DMS114 treated with DMSO at 0.1 percent for 48 hours (cell line): Measurements from ENCODE around the gene MPHOSPH10.
"Not testable (repeated sequence)": the region's sequence is repeated elsewhere in the genome, so short reads cannot be mapped to it uniquely, and the experiment has no call there.

Source experiments
- DNase-seq: peaks from one replicate; lab custom pipeline; 2025; ENCODE audit not compliant: unreplicated experiment; lab: John Stamatoyannopoulos, UW

The MPHOSPH10 gene

DNA sequence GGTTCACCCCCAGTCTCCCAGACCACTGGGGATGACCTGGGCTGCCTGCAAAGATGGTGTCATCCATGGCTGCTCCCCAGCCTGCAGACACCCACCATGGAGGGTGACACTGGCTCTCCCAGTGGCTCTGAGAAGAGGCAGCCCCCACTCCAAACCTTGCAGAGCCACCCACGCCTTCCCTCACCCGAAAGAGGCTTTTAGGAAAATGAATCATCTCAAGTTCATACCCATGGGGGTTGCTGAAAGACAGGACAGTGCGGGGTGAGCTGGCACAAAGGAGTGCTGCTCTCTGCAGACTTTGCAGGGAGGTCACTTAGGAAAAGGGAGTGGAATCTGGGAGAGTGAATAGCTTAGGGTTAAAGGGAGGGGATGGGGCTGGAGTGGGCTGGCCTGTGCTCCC, 36.4 kb downstream of the MPHOSPH10 start:
- no peak for DNase-seq

DNA sequence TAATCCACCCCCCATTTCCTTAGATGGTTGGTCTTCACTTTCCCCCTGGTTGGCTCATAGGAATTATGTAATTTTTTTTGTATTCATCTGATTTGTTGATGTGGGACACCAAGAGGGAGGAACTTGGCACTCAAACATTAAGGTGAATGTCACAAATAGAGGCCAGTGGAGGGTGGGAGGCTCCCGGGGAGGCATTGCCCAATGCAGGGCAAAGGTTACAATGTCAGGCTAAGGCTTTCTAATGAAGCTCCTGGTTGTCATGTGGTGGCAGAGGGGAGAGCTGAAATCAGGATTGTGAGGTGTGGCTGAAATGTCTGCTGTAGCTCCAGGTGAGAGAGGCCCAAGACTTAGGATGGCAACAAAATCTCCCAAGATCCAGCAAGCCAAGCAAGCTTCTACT, 42.7 kb downstream of the MPHOSPH10 start:
- no peak for DNase-seq

DNA sequence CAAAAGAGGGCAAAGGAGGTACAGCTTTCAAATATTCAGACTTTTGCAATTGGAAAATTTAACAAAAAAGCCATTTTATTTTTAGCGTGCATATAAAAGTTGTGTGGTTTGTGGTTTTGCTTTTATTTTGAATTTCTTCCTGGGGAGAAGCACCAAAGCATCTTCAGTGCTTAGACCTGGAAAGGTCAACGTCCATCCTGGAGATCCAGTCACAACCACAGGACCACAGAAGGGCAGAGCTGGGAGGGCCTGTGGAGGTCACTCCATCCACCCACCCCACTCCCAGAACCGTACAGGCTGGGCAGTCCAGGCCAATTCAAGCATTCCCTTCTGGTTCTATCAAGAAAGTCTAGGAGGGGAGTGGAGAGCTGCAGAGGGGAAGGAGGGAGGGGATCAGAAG, 43.8 kb downstream of the MPHOSPH10 start:
- no peak for DNase-seq

DNA sequence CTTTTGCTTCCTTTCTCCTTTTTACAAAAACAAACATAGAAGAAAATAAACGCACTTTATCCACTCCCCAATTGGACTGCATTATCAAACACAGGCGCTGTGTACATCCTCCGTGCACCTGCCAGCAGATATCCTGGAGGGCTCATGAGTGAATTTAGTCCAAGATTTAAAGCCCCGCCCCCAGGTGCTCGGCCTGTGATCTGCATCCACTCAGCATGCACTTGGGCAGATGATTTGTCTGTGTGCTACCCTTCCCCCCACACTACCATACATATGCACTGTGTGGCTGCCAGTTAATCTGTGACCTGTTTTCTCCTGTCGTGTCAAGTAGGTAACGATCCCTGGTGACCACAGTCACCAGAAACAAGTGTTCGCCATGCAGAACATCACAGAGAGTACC, 48.4 kb downstream of the MPHOSPH10 start:
- DNase-seq = not testable (repeated sequence)

DNA sequence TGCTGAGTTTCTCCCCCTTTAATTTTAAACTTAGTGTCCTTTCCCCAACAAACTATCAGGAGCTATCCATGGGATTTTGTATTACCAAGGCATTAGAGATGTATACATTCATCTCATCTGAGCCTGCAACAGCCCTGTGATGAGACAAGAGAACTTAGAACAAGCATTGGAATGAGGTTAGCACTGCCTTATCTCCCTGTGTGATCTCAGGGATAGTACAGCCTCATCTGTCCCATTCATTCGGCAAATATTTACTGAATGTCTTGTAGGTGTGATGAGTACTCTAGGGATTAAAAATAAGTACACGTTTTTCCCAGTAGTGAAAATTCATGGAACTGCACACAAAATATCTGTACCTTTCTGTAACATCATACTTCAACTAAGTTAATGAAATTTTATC, 50.9 kb downstream of the MPHOSPH10 start:
- DNase-seq = no peak

DNA sequence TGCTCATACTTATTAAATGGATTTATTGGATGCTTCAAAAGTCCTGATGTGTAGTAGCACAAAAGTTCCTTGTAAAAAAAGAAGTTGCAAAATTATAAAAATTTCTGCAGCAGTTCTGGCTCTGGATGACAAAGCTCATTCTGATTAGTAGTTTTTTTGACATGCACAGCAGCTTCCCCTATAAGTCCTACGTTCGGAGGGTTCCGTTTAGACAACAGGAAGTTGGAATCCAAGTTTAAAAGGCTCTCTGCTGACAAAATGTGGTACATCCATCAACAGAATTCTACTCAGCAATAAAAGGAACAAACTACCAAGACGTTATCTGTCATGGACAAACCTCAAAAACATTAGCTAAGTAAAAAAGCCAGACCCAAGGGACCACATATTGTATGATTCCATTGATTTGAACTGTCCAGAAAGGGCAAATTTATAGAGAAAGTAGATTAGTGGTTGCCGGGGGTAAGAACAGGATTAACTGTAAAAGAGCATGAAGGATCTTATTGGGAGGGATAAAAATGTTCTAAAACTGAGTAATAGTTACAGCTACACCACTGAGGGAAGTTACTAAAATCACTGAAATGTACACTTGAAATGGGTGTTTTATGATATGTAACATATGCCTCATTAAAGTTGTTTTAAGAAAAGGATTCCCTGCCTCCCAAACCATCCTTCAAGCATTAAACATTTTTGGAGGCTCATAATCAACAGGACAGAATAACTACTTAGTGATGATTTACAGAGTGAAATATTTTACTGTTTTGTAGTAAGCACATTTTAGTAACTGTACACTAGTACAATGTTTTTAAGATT, 53.1 kb downstream of the MPHOSPH10 start:
- not testable (repeated sequence) for DNase-seq

DNA sequence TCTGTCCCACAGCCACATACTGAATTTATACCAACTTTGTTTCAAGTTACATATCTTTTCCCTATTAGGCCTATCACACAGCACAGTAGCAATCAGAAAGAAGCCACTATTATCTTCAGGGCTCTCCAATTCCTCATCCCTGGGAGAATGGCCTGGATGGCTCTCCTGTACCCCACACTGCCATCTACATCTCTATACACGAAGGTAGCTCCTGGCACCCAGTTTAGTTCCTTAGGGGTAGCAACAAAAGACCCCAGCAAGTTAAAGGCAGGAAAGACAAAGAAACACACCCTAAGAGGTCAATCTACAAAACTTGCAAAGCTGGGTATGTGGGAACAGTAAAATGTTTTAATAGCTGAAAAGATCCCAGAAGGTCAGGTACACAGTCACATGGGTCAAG, 56.5 kb downstream of the MPHOSPH10 start:
- no peak for DNase-seq

DNA sequence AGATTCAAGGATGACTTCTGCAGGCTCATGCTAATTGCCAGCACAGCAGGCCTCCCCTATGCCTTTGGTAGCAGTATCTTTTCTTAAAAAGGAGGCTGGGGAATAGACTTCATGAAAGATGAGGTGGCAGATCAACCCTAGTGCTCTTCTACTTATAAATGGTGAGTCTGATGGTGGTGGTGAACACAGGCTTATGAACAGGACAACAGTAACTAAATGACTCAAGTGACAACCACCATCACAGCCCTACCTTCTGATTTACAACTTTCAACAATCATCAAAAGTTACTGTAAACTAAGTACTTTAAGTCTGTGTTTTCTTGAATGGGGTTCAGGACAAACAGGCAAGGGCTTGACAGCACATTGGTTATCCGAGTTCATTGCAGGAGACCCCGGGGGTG, 57.2 kb downstream of the MPHOSPH10 start:
- DNase-seq = no peak

DNA sequence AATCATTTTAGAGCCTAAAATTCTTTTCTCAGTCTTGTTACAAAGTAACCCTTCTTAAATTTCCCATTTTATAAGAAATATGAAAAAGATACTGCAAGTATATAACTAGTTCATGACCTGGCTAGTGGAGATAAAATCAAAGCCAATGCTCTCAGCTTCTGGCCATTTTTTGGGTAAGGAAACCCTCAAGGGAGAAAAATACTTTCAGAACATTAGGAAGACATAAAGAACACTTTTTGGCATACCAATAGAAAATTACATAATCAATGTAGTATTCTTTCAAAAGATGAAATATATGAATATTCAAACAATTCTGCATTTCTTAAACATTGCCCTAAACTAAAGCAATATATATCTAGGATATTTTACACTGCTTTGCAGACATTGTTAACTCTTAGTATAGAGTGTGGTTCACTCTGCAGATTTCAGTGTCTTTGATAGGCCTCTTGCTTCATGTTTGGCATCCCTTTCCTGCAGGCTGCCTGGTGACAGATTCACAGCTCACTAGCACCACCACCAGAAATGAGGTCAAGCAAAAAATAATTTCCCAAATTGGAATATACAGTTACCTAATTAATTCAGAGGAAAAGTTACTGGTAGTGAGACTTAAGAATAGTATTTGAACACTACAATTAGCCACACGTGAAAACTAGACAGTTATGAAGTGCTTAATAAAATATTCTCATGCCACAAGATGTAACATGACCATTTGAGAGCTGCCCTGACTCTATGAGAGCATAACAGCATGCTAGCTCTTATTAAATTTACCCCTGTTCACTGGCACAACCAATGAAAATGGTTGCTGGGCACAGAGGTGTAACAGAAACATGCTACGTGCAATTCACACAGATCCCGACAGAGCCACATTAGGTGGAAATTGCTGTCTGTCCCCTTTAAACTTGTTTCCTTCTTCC, 60.5 kb downstream of the MPHOSPH10 start:
- DNase-seq = peak; percentile 12

DNA sequence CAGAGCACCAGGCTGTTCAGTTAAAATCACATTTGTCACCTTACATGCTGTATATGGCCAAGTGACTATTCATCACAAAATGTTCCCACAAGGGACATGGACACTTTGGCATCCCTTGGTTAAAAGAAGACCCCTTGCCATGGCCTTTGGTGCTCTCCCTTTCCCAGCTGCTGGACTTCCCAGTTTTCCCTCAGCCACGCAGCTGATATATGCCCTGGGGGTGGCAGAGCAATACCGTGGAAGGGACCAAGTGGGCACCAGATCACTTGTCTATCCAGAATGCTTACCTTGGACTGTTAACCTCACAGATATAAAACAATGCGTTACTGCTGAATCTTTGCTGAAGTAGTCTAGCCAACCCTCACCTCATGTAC, 61.1 kb downstream of the MPHOSPH10 start:
- no peak for DNase-seq
